ENCODE results near the gene MEFV. TPM values are rescaled to one million over a fixed set of nuclear protein-coding genes. Genes with fewer than 3 reads are reported as not detected.

The MEFV gene
- total and polyA plus RNA-seq, 2 donors (not counting 1 experiment from before 2014, with no cell fraction given) = 0.24 to 0.25 TPM

- TF ChIP-seq EZH2 (IDR thresholded peaks at IDR 0.05; ENCODE audit: borderline replicate concordance, insufficient read depth, low read depth, low read length, poor library complexity, severe bottlenecking) (no peak), CTCF (IDR thresholded peaks at IDR 0.05) (no peak)
- CTCF ChIA-PET = interaction anchor here (0.9 kb wide), 1 partner anchor 324 kb away, joined by 3 read pairs; no protein-coding TSS in a partner anchor
- intact Hi-C loops (cut with micrococcal nuclease) = no loop called here
These were observed 53.4 kb downstream of the MEFV start for GRCh38 chr16:3202903-3203539.

GRCh38 chr16:3198334-3199072 is 57.9 kb downstream of the MEFV start:
- DNase-seq (no peak), ATAC-seq (ENCODE audit: low read depth) (no peak)
- H3K27ac Mint-ChIP-seq = no peak overlapping the region
- no peak overlapping the region for H3K4me3 Mint-ChIP-seq
- Histone ChIP-seq H4K20me1 (ENCODE audit: control insufficient read depth, insufficient read depth, low read length, poor library complexity, severe bottlenecking) (no peaks in the 10 kb centered on the region), H3K36me3 (replicated peaks in 1 of 2; ENCODE audit: control extremely low read depth in 1 of 2, control insufficient read depth in 1 of 2, extremely low read depth in 1 of 2, insufficient read depth in 2 of 2, low read length in 1 of 2) (no peaks in the 10 kb centered on the region), H3K9ac (ENCODE audit: low read length) (no peak overlapping the region), H3K9me3 (ENCODE audit: control extremely low read depth in 1 of 3, control insufficient read depth in 2 of 3, insufficient read depth in 1 of 3, low read length in 2 of 3) (peaks cover 0 to 12% (median 0%) of the 10 kb centered on the region in 3 donors), H3K27ac (ENCODE audit: low read length in 2 of 2) (no peak overlapping the region), H3K4me1 (ENCODE audit: control insufficient read depth in 2 of 2, insufficient read depth in 2 of 2, low read length in 2 of 2) (no peaks in the 10 kb centered on the region), H2AFZ (ENCODE audit: insufficient read depth, low read depth, low read length, poor library complexity, severe bottlenecking) (no peak overlapping the region), H3K4me3 (ENCODE audit: control extremely low read depth in 1 of 5, extremely low read depth in 1 of 5, insufficient read depth in 1 of 5, low read depth in 2 of 5, low read length in 4 of 5) (no peak overlapping the region), H3K79me2 (ENCODE audit: control insufficient read depth, insufficient read depth, low read length) (no peaks in the 10 kb centered on the region), H3K4me2 (replicated peaks; ENCODE audit: low read depth, low read length, poor library complexity, severe bottlenecking) (no peak overlapping the region), H3K27me3 (replicated peaks in 1 of 4; ENCODE audit: control extremely low read depth in 1 of 4, control insufficient read depth in 3 of 4, insufficient read depth in 4 of 4, low read length in 3 of 4) (peaks cover 0 to 36% (median 17%) of the 10 kb centered on the region in 4 experiments)
- H3K27me3 Mint-ChIP-seq = peaks cover 50% of the 10 kb centered on the region
- no peaks in the 10 kb centered on the region for H3K9me3 Mint-ChIP-seq (ENCODE audit: insufficient read depth)
- no peaks in the 10 kb centered on the region for H3K4me1 Mint-ChIP-seq
- POLR2A ChIA-PET = no interaction called here
- WGBS (ENCODE audit: insufficient coverage) = 81% methylated on average over 8 of the region's 13 CpGs
- intact Hi-C loops (cut with micrococcal nuclease) = no loop called here
- no peak for TF ChIP-seq EZH2 (IDR thresholded peaks at IDR 0.05; ENCODE audit: borderline replicate concordance, insufficient read depth, low read depth, low read length, poor library complexity, severe bottlenecking)
- TF ChIP-seq CTCF (IDR thresholded peaks at IDR 0.05) = no peak
- CTCF ChIA-PET = interaction anchor here (0.6 to 1.1 kb wide), 2 partner anchors 27 to 46 kb away, joined by 3 read pairs; no protein-coding TSS in a partner anchor

More at GRCh38 chr16:3202903-3203539, 53.4 kb downstream of the MEFV start:
- H3K36me3 ChIP-seq (replicated peaks in 1 of 2; ENCODE audit: control extremely low read depth in 1 of 2, control insufficient read depth in 1 of 2, extremely low read depth in 1 of 2, insufficient read depth in 2 of 2, low read length in 1 of 2) = no peaks in the 10 kb centered on the region
- peaks cover 0 to 19% (median 3%) of the 10 kb centered on the region in 4 experiments for H3K27me3 ChIP-seq (replicated peaks in 1 of 4; ENCODE audit: control extremely low read depth in 1 of 4, control insufficient read depth in 3 of 4, insufficient read depth in 4 of 4, low read length in 3 of 4)
- H3K9me3 ChIP-seq (ENCODE audit: control extremely low read depth in 1 of 3, control insufficient read depth in 2 of 3, insufficient read depth in 1 of 3, low read length in 2 of 3) = peaks cover 0 to 30% (median 14%) of the 10 kb centered on the region in 3 donors
- no peak overlapping the region for H3K4me3 ChIP-seq (ENCODE audit: control extremely low read depth in 1 of 5, extremely low read depth in 1 of 5, insufficient read depth in 1 of 5, low read depth in 2 of 5, low read length in 4 of 5)
- Mint-ChIP-seq H3K27me3 (peaks cover 48% of the 10 kb centered on the region), H3K4me1 (no peaks in the 10 kb centered on the region), H3K4me3 (no peak overlapping the region), H3K9me3 (ENCODE audit: insufficient read depth) (peaks cover 11% of the 10 kb centered on the region), H3K27ac (no peak overlapping the region)
- DNase-seq = no peak
- 73% methylated on average over 5 of the region's 6 CpGs for WGBS (ENCODE audit: insufficient coverage)
- POLR2A ChIA-PET = no interaction called here
- ATAC-seq (ENCODE audit: low read depth) = no peak
- H3K9ac ChIP-seq (ENCODE audit: low read length) = no peak overlapping the region
- no peak overlapping the region for H2AFZ ChIP-seq (ENCODE audit: insufficient read depth, low read depth, low read length, poor library complexity, severe bottlenecking)
- no peaks in the 10 kb centered on the region for H4K20me1 ChIP-seq (ENCODE audit: control insufficient read depth, insufficient read depth, low read length, poor library complexity, severe bottlenecking)
- no peak overlapping the region for H3K4me2 ChIP-seq (replicated peaks; ENCODE audit: low read depth, low read length, poor library complexity, severe bottlenecking)
- H3K79me2 ChIP-seq (ENCODE audit: control insufficient read depth, insufficient read depth, low read length) = no peaks in the 10 kb centered on the region
- H3K27ac ChIP-seq (ENCODE audit: low read length in 2 of 2) = no peak overlapping the region
- H3K4me1 ChIP-seq (ENCODE audit: control insufficient read depth in 2 of 2, insufficient read depth in 2 of 2, low read length in 2 of 2) = no peaks in the 10 kb centered on the region

All from B cell (primary cell).